HepG2 (cell line): ENCODE data around the gene SH3TC2. TPM values are rescaled to one million over a fixed set of nuclear protein-coding genes. Genes with fewer than 3 reads are reported as not detected.

Experiments used
- CEBPZ ChIP-seq: IDR thresholded peaks from 2 replicates; pipeline ENCODE4 v1.6.1; 2012; ENCODE audit warnings: low read length, improper control_type of control experiment
- DNMT3B ChIP-seq: conservative IDR thresholded peaks from 2 replicates; pipeline ENCODE4 v1.6.1; 2016; ENCODE audit warnings: missing biosample characterization, control low read depth
- ZBTB40 ChIP-seq, 2 experiments: fragments of 450-650 bp in 1 of 2; sonication (generic) in 1 of 2; formaldehyde crosslinking in 1 of 2; IDR thresholded peaks; 2 replicates each; pipeline versions ENCODE4 v1.6.1 to v1.8.0; 2016 to 2022; ENCODE audit warnings: antibody characterized with exemption in 1 of 2, mild to moderate bottlenecking in 1 of 2, missing genetic modification reagents in 1 of 2
- ZNF232 ChIP-seq: sonication (generic); formaldehyde crosslinking; IDR thresholded peaks from 2 replicates; pipeline ENCODE4 v1.4.0; 2020; ENCODE audit warnings: missing genetic modification reagents, borderline replicate concordance
- ZNF552 ChIP-seq: sonication (generic); formaldehyde crosslinking; IDR thresholded peaks from 2 replicates; pipeline ENCODE4 v1.9.0; 2022; ENCODE audit warnings: missing genetic modification reagents, mild to moderate bottlenecking, borderline replicate concordance
- polyA plus RNA-seq, 8 experiments: library from polyadenylated mRNA; depleted of rRNA in 3 of 8; stranded (reverse) in 7 of 8; unstranded in 1 of 8; fragments of >200 nt; fragmentation: Illumina TruSeq in 4 of 8; extraction: Trizol in 4 of 8; gene quantifications; 2 replicates each; pipeline versions ENCODE4 v1.2.1 to v1.2.3, GENCODE V29; 2011 to 2016; ENCODE audit warnings: low read depth in 4 of 8, missing spikeins in 1 of 8, mixed read lengths in 1 of 8; ENCODE audit not compliant: insufficient read depth in 1 of 8
- total RNA-seq, 5 experiments: library from RNA; depleted of rRNA; stranded (reverse); fragments of >200 nt; fragmentation: Illumina TruSeq; extraction: Trizol; gene quantifications; 2 replicates each; pipeline ENCODE4 v1.2.3, GENCODE V29; 2016; ENCODE audit warnings: low read depth in 1 of 5

Gene SH3TC2
- total and polyA plus RNA-seq, 2 of the 13 experiments (the other 11 are each of a cell fraction or from before 2014, with no cell fraction given), result 0.34 to 0.71 TPM

- no peak for TF ChIP-seq ZBTB40 (IDR thresholded peaks at IDR 0.05)
- no peak for TF ChIP-seq ZBTB40 (CRISPR knock-in tag; IDR thresholded peaks at IDR 0.05)
- no peak for TF ChIP-seq ZNF232 (CRISPR knock-in tag)
- no peak for TF ChIP-seq DNMT3B (CRISPR knock-in tag)
- TF ChIP-seq ZNF552 (CRISPR knock-in tag), result no peak
- TF ChIP-seq CEBPZ, result no peak
Measured at GRCh38 chr5:149030392-149030791, 32.5 kb downstream of the SH3TC2 start (continued).
